GM21786 (cell line): ENCODE measurements around the gene FJX1.

Source experiments
- ATAC-seq: cut with Tn5 transposase; IDR thresholded peaks from one replicate; pipeline ENCODE4 v1.9.1; 2021; ENCODE audit not compliant: unreplicated experiment

FJX1 gene

GRCh38 chr11:35617687-35618496 lies at the start of gene FJX1:
Gene FJX1 (plus strand): TSS chr11:35618460. CDS start chr11:35618637, 177 bp downstream.
- peak; percentile 27 for ATAC-seq

- ATAC-seq: no peak
These were observed 46.6 kb upstream of the FJX1 start for GRCh38 chr11:35571696-35572095.

GRCh38 chr11:35579557-35580396 lies 38.5 kb upstream of the FJX1 start:
- ATAC-seq: no peak

GRCh38 chr11:35580397-35580781 lies 37.9 kb upstream of the FJX1 start:
- no peak for ATAC-seq

GRCh38 chr11:35582033-35582432 lies 36.2 kb upstream of the FJX1 start:
- ATAC-seq: no peak

GRCh38 chr11:35583126-35583525 lies 35.1 kb upstream of the FJX1 start:
- no peak for ATAC-seq

- no peak for ATAC-seq
These were observed 34.4 kb upstream of the FJX1 start for GRCh38 chr11:35583843-35584242.

- no peak for ATAC-seq
These were observed 33.9 kb upstream of the FJX1 start for GRCh38 chr11:35584321-35584720.

GRCh38 chr11:35585416-35585815 lies 32.8 kb upstream of the FJX1 start:
- no peak for ATAC-seq

GRCh38 chr11:35586222-35586621 lies 32.0 kb upstream of the FJX1 start:
- no peak for ATAC-seq

GRCh38 chr11:35587972-35588371 lies 30.3 kb upstream of the FJX1 start:
- ATAC-seq: no peak

GRCh38 chr11:35588627-35589026 lies 29.6 kb upstream of the FJX1 start:
- no peak for ATAC-seq

GRCh38 chr11:35589281-35589680 lies 29.0 kb upstream of the FJX1 start:
- ATAC-seq: no peak

- ATAC-seq: no peak
These were observed 27.8 kb upstream of the FJX1 start for GRCh38 chr11:35590412-35590811.

GRCh38 chr11:35593143-35593542 lies 25.1 kb upstream of the FJX1 start:
- ATAC-seq: no peak

- no peak for ATAC-seq
These were observed 23.6 kb upstream of the FJX1 start for GRCh38 chr11:35594680-35595079.

GRCh38 chr11:35598254-35599125 lies 19.8 kb upstream of the FJX1 start:
- peak; percentile 69 for ATAC-seq

- ATAC-seq: no peak
These were observed 17.9 kb upstream of the FJX1 start for GRCh38 chr11:35600331-35600838.

- no peak for ATAC-seq
These were observed 16.0 kb upstream of the FJX1 start for GRCh38 chr11:35602160-35602793.

- no peak for ATAC-seq
These were observed 15.3 kb upstream of the FJX1 start for GRCh38 chr11:35602979-35603378.
